ENCODE measurements around the gene SELENOP.

GRCh38 chr5:42799668-42800114 lies 12.0 kb downstream of the SELENOP start:
- TF ChIP-seq CTCF (conservative IDR thresholded peaks at IDR 0.05): no peak
- no peak for TF ChIP-seq ZFX (IDR thresholded peaks at IDR 0.05)
